Stimulated activated CD8-positive, alpha-beta memory T cell treated with anti-CD3 and anti-CD28 coated beads, Interleukin-15, amount 100 ng/mL, for 48 hours (primary cell): ENCODE data around the gene ADGRL3.

ENCODE experiments used
- DNase-seq, 2 donors: peaks; one replicate each; pipeline ENCODE4 v3.0.0-alpha.2; 2020; ENCODE audit warnings: low read depth in 2 of 2

Gene ADGRL3

DNA sequence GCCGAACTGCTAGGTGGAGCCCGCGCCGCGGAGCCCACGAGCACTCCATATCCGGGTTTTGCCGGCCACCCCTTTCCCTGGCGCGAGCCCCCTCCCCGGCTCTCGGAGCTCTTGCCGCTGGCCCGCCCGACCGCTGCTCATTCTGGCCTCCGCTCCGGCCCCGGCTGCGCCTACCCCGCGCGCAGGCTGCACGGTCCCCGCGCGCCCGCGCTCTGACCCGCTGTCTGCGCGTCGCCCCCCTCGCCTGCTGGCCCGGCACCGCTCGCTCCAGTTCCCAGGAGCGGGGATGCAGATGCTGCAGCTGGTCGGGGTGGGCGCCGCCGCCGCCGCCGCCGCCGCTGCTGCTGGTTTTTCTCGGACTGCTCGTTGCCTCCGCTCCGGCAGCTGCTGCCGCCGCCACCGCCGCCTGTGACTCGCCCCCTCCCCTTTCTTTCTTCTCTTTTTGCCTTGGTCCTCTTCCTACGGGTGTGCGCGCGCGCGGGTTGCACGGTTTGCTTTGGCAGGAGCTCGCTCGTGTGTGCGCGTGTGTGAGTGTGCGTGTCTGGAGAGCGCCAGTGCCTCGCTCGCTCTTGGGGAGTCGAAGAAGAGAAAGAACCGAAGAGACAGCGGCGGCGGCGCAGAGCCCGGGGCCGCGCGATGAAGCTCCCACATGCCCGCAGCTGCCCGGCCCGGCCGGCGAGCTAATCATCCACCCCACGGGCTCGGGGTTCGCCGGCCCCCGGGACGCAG lies at the start of gene ADGRL3:
TSS of gene ADGRL3 (plus strand) at position 140 of the 729 bp plus-strand sequence.
- DNase-seq, result no peak

DNA sequence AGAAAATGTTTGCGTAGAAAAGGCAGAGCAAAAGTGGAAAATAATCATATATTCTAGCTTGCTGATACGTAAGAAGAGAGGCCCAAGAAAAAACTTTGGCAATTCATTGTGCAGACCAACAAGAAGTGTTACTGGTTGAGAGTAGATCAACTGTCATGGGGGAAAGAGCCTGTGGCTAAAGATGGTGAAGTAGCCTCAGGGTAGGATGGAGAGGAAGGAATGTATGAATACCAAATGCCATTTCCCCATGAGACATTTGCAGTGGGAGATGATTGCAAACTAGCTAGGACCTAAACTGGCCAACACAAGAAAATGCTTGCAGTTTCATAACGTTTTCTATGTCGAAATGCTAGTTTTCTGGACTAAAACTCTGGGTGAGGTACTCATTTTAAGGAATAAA lies 47.7 kb upstream of the ADGRL3 start:
- DNase-seq, result no peak

DNA sequence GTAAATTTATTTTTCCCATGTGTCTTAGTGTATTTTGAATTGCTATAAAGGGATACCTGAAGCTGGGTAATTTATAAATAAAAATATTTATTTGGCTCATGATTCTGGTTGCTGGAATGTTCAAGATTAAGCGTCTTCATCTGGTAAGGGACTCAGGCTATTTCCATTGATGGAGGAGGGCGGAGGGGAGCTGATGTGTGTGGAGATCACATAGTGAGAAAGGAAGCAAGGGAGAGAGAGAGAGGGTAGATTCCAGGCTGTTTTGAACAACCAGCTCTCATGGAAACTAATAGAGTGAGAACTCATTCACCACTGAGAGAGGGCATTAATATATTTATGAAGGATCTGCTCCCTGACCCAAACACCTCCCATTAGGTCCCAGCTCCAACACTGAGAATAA lies 39.6 kb upstream of the ADGRL3 start:
- no peak for DNase-seq

DNA sequence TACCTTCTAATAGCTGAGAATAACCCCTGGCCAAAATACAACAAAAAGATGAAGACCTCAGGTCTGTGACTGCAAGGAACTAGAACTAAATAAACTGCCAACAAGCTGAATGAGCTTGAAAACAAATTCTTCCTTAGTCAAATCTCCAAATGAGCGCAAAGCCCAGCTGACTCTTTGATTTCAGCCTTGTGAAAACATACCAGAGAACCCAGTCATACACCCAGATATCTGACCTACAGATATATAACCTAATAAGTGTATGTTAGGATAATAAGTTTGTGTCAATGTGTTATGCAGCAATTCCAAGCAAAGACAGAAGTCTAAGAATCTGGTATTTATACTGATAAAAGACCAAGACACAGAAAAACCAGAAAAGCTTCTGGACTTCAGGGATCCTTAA lies 38.0 kb upstream of the ADGRL3 start:
- no peak for DNase-seq

DNA sequence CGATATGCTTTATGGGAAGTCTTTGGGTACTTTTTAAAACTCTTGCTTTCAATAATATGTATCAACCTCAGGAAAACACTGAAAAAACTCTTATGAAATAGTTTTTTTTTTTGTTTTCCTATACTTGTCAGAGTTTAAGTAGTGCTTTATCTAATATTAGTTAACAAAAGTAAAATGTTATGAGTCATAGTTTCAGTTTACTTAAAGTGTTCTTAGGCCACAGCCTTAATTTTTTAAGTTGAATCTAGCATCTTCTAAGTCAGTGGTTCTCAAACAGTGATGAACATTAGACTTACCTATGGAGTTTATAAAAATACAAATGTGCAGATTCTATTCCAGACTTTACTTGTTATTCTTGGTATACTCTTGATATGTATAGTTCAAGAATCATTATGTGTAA lies 26.3 kb upstream of the ADGRL3 start:
- DNase-seq, result no peak

DNA sequence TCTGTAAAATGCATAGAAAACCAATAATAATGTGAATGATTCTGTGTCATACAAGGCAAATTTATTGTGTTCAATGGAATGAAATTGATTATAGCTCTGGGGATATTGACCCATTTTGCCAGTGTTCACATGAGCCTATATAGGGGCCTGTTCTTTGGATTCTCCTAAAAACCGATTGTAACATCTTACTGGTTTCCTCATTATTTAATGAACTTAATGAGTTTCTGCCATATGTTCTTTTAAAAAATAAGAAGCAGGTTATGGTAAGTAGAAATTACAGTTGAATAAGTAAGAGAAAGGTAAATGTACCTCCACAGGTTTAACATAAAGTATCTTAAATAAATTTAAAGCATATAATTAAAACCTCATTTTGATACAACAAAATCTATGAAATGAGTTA lies 24.6 kb upstream of the ADGRL3 start:
- DNase-seq, result no peak

DNA sequence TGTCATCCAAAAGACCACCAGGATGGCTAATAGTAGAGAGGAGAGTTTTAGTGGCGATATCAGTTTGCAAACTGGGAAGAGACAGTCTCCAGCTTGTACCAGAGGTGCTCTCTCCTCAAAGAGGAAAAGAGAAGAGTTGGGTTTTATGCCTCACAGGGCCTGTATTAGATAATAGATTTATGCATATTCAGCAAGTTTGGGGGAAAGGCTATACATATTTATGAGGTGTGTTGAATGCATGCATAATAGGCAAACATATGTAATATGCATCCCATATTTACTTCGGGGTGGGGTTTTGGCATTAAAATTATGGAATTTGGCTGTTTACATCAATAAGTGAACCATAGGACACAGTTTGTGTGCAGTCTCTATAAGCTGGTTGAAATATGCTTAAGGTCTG lies 22.8 kb upstream of the ADGRL3 start:
- DNase-seq, result no peak

DNA sequence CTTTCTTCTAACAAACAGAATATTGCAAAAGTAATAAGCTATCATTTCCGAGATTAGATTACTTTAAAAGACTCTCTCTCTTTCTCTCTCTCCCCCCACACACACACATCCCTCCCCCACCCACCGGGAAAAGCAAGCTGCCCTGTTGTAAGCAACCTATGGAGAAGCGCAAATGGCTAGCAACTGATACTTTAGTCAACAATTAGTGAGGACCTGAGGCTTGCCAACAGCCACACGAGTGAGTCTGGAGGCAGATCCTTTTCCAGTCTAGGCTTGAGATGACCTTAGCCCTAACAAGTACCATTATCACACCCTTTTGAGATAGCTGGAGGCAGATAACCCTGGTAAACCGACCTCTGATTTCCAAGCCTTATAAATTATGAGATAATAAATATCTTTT lies 19.7 kb upstream of the ADGRL3 start:
- no peak for DNase-seq

DNA sequence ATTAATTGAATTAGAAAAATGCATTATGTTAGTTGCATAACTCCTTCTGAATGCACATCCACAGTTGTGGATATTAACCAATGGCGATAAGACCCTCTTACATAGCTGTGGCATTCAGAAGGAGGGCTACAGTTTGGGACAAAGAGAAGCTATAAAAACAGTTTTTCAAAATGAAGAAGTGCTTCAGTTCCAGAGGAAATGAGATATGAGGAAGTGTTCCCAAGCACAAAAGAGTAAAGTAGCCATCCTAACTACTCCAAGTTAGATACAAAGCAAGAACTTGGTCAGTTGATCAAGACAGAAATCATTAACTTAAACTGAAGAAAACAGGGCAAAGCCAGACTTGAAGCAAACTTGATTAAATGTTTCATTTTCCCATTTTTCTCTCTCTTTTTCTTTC lies 17.2 kb upstream of the ADGRL3 start:
- DNase-seq, result no peak

DNA sequence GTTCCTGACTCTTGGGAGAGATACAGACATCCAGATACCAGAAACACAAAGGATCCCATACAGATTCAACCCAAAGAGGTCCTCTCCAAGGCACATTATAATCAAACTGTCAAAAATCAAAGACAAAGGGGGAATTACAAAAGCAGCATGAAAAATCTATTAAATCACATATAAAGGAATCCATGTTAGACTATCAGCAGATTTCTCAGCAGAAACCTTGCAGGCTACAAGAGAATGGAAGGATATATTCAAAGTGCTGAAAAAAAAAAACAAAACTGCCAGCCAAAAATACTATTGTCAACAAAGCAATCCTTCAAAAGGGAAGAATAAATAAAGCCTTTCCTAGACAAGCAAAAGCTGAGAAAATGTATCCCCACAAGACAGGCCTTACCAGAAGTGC lies 14.8 kb upstream of the ADGRL3 start:
- no peak for DNase-seq

DNA sequence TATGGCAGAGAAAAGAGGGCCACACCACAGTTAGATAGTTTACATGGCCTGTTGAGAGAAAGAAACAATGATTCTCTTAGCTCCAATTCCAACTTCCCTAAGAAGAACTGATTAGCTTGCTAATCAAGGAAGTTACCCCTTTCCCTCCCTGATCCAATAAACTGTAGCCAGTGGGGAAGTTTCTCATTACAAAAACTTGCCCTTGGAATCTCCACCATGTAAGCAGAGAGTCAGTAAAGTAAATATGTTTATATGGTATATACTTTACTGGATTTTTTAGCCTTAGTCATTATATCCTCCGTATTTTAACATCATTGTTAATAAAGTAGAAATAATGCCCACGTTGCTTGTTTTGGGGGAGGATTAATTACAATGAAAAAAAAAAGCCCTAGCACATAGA lies 7.7 kb upstream of the ADGRL3 start:
- no peak for DNase-seq

DNA sequence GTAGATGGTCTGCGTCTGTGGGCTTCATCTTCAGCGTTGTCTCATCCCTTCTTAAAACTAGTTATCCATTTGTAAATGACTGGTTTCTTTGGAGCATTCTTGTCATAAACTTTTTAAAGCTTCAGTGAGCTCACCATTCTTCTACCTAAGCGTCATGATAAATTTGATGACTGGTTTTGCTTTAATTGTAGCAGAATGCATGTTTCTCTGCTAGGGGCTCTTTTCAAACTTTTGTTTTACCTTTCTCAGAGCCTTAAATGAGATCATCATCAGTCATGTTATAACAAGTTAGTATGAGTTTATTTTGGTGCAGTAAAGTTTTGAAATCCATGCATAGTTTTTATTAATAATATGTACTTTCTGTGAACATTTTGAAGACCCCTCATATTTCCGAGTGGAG lies 6.3 kb upstream of the ADGRL3 start:
- DNase-seq, result no peak

DNA sequence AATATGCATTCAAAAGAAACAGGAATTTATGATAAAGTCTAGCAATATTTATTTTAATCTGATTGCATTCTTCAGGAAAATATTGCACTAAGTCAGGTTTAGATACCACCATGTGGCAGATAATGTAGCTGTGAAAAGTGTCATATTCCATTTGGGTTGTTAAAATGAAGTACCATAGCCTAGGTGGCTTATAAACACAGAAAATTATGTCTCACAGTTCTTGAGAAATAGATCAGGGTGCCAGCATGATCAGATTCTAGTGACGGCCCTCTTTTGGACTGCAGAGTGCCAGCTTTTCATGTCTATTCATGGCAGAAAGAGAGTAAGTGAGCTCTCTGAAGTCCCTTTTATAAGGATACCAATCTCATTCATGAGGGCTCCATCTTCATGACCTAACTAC lies 5.6 kb upstream of the ADGRL3 start:
- no peak for DNase-seq

DNA sequence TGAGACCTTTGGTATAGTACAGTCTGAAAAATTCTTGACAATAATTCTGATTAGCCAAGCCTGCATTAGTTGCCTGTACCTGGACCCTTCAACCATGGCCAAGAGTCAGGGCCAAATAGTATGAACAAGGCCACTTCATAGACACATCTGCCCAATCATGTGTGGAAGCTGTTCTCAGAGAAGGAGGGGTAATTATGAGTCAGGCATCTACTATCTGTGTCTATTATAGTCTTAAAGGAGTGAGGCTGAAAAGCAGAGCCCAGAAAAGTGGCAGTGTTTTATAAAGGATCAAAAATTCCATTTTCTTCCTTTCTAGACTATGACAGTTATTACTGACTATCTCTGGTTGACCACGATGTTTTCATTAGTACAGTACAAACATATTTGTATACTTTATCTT lies 5.0 kb upstream of the ADGRL3 start:
- DNase-seq, result no peak

DNA sequence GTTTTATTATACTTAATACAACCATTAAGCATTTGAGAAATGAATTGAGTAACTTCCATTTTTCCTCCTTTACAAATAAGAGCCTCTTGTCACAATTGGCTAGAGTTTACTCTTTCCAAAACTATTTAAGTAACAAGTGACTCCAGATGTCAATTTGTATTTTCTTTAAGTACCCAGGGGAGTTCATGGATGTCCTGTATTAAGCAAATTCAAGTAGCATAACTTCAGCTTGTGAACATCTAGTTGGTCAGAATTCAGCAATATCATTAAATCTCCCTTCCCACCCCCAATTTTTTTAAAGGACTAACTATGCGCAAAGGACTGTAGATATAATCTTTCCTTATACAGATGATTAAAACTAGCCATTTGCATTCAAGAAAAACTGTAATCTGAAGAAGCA lies 1.4 kb upstream of the ADGRL3 start:
- DNase-seq, result no peak

DNA sequence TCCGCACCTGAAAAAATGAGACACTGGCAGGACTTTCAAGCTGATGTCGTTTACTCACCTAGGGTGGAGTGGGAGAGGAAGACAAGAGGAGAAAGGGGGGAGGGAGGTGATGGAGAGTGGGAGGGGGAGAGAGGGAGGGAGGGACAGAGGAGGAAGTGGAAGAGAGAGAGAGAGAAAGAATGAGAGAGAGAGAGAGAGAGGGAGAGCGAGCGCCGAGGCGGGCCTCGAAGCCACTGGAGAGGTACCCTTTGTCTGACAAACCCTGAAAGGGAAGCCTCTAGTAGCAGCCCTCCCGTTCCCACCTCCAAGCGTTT lies 296 bp upstream of the ADGRL3 start:
- no peak for DNase-seq

DNA sequence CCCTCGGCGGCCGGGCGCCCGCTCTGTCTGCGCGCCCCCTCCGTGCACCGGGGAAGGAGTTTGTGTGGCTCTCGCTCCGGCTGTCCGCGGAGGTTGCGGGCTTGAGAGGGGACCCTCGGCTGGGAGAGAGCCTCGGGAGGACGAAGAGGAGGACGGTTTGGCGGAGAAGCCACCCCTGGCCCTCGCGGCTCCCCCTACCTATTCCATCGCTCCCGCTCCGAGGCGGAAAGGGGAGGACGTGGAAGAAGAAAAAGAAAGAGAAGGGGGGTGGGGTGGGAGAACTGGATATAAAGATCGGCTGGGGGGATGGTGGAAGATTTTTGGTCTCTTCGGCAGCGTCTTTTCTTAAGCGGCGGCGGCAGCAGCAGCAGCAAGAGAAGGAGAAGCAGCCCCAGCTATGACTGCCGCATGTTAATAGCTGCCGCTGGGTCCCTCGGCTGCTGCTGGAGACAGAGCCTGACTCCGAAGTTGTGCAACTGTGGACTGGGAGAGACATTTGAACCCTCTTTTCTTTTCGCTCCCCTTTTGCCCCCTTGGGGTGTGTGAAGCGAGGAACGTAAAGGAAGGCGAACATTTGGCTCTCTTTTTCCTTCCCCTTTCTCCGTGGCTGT lies 895 bp downstream of the ADGRL3 start:
- no peak for DNase-seq

DNA sequence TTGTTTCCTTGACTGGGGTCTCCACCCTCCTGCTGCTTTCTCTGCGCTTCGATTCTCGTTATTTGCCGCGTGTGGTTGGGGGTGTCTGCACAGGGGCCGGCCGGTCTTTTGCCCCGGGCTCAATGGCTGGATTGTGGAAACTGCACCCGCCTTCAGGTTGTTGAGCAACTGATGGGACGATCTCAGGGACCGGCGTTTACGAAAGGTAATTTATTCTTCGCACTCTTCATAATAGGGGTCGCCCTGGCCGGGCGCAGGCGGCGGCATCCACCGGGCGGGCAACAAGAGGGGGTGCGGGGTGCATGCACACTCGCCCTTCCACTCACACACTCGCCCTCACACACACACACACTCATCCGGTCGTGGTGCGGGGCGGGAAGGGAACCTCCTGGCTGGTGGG lies 1.4 kb downstream of the ADGRL3 start:
- no peak for DNase-seq

DNA sequence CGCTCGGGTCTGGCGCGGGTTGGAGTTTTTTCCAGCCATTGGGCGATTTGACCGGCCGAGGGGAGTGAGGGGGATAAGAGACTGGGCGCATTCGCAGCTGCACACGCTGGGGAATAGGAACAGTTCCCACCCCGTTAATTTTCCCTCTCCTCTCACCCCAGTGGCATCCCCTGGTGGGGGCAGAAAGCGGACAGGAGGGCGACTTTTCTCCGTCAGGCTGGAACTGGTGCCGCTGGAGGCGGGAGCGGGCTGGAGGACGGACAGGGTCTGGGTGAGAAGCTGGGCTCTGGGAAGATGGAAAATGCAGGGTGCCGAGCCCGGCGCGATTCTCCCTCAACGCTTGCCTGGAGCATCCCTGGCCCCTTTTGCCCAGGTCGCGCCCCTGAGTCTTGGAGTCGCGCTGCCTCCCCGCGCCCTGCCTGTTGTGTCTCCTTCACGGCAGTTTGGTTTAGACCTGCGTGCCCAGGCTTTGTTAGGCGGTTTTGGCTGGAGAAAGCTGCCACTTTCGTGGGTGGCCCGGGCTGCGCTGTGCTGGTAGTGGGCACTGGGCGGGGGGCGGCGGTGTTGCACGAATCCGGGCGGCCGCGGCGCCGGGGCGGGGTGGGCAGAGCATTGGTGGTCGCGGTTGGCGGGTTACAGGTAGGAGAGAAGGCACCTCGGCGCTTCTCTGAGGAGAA lies 2.0 kb downstream of the ADGRL3 start:
- no peak for DNase-seq

DNA sequence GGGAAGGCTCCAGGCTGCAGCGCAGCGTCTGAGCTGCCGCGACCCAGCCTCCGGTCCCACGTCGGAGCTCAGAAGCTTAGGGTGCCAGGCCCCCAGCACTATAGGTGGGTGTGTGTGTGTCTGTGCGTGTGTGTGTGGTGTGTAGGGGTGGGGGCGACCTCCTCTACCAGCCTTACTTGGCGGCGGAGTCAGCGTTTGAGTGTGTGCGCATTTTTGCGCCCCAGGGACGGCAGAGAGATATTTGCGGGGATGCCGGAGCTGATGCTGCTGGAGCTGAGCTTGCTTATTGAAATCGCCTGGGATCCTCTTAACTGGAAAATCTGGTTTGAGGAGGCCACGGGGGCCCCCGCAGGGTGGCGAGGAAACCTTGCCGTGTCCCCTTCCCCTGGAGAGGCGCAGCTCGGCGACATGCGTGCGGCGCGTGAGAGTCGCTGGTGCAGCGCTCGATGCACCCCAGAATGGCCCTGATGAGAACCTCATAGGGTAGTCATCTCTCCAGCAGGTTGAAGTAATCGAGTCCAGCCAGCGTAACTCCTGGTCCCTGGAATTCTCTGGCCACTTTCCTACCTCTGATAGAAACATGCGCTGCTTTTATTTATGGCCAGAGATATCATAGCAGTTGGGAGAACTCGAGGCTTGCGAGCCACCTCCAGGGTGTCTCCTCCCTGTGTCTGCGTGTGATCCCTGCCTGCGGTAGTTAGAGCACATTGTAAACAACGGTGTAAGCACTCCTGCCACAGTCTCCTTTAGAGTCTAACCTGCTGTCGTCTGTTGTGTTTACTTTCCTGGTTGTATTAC lies 2.7 kb downstream of the ADGRL3 start:
- DNase-seq, result no peak

DNA sequence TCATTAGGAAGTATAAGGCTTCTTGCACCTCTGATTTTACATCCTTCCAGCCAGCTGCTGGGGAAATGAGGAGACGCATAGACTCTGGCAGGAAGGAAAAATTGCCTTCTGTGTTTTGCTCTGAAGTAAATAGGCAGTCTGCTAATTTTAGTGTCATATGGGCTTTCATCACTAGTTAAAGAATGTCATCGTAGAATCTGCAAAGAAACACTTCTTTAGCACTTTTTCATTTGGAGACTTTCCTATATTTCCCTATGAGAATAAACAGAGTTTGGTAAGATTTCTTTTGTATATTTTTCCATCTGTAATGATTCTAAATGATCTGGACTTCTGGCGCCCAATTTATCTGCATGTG lies 3.3 kb downstream of the ADGRL3 start:
- no peak for DNase-seq

DNA sequence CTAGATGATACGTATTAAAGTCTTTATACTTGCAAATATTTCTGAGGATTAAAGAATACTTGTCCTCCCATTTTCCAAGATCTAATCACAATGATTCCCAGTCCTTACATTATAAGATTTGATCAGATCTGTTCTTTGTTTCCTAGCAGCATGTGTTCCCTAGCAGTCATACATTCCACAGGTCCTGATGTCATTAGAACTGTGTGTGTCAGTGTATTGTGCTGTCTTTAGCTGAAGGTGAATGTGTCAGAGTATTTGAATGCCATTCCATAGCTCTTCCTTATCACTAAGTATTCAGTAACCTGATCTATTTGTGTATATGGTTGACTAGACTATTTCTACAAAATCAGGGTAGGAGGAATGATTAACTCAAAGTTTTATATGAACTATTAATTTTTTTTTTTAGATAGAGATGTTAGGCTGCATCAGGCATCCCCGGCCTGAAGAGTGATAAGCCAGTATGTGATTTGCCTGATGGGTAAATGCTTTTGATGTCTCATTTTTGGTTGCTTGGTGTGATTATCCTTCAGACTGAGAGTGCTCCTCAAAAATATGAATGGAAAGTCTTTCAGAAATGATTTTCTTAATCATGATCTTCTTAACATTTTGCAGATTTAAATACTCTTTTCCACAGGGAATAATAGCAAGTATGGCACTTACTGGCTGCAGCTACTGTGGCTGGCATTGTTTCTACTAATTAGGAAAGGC lies 4.4 kb downstream of the ADGRL3 start:
- DNase-seq, result no peak
